NCI-H1105 treated with DMSO at 0.1 percent for 48 hours (cell line): ENCODE measurements around the gene C1orf216.
"Not testable (repeated sequence)": the region's sequence is repeated elsewhere in the genome, so short reads cannot be mapped to it uniquely, and the experiment has no call there.

Experiments
- DNase-seq: peaks from one replicate; lab custom pipeline; 2025; lab: John Stamatoyannopoulos, UW

Gene C1orf216

DNA sequence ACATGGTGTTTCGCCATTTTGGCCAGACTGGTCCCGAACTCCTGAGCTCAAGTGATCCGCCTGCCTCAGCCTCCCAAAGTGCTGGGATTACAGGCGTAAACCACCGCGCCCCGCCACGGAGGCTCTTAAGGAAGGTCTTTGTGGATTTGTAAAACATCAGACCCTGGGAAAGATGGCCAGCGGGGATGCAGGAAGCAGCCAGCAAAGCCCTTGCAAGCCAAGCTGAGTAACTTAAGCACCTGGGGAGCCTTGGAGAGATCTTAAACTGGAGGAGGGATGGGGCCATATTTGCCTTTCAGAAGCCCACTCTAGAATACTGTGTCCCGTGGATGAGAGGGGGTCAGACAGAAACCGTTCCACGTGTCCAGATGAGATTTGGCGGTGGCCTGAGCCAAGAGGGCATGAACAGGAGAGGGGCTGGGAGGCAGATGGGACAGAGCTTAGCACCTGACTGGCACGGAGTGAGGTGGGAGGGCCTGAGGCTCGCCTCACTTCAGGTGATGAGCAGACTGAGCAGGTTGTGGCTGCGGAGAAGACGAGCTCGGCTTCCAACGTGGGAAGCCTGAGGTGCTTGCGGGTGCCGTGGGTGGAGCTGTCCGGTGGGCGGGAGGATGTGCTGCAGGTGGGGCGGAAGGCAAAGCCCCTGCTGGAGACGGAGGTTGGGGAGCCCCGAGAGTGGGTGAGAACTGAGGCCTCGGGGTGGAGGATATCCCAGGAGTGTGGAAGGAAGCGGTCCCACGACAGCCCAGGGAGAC is 11.7 kb downstream of the C1orf216 start:
- DNase-seq: no peak

DNA sequence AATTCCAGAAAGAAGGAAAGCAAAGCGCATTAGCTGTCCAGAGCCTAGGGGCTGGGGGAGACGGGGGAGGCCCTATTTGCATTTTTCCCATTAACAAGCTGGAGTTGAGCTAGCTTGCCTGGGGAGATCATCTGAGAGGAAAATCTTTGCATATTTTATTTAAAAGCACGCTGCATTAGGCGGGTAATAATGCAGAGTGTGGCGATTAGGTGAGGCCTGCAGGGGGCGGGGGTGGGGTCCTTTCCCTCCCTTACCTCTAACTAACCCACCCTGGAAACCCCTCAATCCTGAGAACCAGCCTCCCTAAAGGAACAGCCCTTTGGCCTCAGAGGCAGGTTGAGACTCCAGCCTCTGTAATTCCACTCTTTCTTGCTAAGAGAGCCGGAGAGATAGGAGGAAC is 16.2 kb downstream of the C1orf216 start:
- DNase-seq: no peak

DNA sequence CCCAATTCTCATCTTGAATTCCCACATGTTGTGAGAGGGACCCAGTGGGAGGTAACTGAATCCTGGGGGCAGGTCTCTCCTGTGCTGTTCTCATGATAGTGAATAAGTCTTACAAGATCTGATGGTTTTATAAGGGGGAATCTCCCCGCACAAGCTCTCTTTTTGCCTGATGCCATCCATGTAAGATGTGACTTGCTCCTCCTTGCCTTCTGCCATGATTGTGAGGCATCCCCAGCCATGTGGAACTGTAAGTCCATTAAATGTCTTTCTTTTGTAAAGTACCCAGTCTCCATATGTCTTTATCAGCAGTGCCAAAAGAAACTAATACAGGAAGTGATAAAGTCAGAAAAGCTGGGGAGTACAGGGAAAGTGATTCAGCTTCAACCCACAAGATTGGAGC is 19.5 kb downstream of the C1orf216 start:
- not testable (repeated sequence) for DNase-seq

DNA sequence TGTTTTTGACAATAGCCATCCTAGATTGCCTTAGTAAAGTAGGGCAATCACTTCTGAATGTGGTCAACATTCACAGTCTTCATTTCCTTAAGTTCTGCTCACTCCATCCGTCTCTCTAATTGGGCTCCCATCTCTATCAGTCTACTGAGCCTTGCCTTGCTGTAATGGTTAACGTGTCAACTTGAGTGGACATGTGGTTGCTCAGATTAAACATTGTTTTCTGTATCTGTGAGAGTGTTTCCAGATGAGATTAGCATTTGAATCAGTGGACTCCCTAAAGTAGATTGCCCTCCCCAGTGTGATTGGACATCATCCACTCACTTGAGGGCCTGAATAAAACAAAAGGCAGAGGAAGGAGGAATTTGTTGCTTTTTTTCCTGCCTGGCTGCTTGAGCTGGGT is 26.4 kb downstream of the C1orf216 start:
- DNase-seq: no peak

DNA sequence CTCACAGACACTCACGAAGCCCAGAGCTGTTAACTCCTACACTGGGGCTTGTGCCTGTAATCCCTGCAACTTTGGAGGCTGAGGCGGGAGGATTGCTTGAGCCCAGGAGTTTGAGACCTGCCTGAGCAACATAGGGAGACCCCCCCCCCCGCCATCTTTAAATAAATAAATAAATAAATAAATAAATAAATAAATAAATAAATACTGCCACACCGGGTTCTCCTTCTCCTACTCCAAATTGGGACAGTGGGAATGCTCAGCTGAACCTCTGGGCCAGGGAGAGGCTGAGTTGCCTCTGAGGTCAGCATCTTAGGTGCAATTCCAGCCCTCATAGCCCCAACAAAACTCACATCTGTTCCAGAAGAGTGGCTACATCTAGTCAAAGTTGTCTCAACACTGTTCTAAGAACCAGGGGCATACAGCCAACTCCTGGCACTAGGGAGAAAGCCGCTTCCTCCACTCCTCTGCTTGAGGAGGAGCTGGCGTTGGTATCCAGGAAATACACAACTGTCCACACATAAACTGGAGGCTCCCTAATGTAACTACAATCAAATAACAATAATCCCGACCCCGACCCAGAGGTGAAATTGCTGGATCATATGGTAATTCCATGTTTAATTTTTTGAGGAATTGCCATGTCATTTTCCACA is 27.0 kb downstream of the C1orf216 start:
- DNase-seq: peak; percentile 7

DNA sequence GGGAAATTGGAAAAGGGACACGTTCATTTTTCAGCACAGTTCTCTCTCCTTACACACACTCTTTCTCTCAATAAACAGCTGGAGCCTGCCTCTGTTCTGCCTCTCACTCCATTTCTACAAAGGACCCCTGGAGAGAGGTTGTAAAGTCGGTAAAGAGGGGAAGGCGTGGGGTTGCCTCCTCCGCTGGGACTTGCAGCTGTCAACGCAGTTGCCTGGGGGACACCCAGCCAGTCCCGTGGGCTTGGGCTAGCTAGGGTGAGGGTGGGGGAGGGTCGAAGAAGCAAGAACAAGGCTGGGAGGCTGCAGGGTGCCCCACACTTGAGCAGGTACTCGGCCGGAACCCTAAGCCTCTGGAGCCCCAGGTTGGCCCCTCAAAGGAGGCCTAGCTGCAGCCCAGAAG is 27.6 kb downstream of the C1orf216 start:
- no peak for DNase-seq

DNA sequence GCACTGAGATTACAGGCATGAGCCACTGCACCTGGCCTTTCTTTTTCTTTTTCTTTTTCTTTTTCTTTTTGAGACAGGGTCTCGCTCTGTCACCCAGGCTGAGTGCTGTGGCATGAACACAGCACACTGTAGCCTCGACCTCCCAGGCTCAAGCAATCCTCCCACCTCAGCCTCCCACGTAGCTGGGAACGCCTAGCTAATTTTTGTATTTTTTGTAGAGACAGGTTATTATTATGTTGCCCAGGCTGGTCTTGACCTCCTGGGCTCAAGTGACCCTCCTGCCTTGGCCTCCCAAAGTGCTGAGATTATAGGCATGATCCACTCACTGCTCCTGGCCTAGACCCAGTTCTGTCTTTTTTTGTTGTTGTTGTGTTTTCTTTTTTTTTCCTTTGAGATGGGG is 28.6 kb downstream of the C1orf216 start:
- not testable (repeated sequence) for DNase-seq

DNA sequence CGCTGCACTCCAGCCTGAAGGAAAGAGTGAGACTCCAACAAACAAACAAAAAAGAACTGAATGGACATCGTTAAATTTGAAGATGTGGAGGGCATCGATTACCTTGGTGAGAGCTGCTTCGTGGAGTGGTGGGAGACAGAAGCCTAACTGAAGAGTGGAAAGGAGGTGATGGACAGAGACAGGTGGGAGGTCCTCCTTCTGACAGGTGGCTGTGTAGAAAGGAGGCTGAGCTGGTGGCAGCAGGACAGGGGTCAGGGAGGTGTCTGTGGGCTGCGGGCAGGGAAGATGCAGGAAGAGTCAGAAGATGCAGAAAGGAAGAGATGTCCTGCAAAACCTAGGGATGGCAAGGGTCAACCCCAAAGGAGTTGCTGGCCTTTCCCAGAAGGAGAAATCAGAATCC is 30.5 kb downstream of the C1orf216 start:
- DNase-seq: no peak

DNA sequence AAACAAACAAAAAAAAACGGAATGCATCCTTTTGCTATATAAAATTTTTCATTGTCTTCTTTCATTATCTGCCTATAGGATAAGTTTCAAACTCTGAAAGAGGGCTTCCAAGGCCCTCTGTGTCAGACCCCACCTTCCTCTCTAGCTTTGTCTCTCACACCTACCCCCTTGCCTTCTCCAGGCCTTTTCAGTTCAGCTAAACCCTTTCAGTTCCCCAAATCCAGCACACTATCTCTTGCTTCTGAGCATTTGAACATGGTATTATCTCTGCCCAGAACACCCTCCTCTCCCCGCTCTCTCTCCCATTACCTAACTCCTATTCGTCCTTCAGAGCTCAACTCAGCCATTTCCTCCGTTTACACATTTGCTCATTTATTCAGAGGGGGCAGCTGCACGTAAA is 35.7 kb downstream of the C1orf216 start:
- no peak for DNase-seq

DNA sequence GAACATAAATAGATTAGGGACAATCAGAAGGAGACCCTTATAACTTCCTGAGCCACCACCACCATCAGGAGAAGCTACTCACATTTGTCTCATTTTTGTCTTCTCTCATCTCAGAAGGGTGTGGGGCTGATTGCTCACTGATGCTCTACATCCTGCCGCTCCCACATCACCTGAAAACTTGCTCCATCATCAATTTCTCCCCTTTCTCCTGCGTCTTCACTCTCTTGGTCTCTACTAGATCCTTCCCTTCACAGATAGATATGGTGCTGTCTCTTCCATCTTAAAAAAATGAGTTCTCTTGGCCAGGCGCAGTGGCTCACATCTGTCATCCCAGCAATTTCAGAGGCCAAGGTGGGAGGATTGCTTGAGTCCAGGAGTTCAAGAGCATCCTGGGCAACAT is 38.4 kb downstream of the C1orf216 start:
- DNase-seq: no peak

DNA sequence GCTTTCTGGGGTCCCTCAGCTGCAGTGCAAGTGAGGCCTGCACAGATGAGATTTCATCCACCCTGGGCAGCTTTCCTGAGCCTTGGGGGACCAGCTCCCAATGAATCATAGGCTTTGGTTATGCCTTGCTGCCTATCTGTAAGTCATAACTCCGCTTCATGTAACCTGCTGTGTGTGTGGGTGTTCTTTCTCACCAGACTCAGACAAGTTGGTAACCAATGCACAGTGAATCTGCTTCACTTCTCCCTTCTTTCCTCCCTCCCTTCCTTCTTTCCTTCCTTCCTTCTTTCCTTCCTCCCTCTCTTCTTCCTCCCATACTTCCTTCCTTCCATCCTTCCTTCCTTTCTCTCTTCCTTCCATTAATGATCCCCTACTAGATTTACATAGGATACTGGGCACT is 42.9 kb downstream of the C1orf216 start:
- no peak for DNase-seq

DNA sequence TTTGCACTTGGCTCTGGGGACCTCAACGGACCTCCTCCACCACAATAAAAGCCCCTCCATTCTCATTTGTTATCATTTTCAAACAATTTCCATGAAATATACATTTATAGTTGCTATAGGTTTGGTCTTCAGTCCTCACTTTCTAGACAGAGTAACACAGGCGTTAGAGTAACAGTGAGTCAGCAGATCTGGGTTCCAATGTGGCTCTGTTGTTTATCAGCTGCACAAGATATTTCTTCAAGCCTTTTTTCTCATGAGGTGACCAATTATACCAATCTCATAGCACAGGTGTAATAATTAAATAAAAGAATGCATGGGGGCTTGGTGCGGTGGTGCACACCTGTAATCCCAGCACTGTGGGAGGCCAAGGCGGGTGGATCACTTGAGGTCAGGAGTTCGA is 44.6 kb downstream of the C1orf216 start:
- no peak for DNase-seq

DNA sequence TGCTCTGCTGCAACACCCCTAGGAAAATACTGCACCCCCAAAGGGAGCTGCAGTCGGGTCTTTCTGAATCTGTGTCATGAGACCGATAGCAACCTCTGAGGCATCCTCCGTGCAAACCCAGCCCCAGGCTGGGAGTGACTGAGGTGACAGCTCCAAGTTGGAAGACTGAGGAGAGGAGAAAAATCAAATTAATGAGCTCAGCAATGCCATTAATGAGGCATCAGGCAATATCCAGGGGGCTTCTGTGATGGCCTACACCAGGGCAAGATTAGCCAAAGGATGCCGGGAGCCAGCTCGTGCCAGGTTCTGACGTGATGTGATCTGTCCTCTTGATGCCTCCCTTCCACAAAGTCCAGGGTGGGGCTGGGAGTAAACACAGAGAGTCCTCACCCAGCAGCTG is 46.6 kb downstream of the C1orf216 start:
- no peak for DNase-seq

DNA sequence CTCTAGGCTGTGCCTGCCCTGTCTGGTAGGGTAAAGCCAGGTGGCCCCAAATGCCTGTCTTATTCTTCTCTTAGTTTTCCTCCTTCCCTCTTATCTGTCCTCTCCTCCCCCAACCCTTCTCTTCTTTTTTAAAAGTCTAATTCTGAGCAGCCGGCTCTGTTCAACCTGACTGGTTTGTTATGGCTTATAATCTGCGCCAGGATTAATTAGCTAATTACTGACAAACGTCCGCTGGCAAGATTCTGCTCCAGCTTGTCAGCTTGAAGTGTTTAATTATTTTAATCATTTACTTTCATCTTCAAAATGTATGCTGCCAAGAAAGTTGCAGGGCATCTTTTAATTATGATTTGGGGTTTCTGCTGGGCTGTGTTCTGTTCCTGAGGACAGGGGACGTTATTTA is 50.2 kb downstream of the C1orf216 start:
- DNase-seq: peak; percentile 77

DNA sequence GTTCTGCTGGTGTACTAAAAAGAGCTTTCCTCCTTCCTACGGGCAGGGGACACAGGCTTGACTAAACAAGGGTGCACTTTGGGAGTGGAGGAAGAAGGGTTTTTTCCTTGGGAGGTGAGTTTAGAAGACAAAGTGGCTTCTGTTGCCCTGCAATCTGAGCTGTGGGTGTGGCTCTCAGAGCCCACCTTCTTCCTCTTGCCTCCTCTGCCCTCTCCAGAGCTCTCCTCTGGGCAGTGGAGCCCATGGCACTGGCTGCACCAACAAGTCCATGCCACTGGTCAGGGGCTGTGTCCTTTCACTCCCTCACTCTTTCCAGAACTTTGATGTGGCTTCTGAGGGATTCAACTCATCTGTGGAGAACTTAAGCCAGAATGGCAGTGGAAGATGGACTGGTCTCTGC is 51.8 kb downstream of the C1orf216 start:
- no peak for DNase-seq

DNA sequence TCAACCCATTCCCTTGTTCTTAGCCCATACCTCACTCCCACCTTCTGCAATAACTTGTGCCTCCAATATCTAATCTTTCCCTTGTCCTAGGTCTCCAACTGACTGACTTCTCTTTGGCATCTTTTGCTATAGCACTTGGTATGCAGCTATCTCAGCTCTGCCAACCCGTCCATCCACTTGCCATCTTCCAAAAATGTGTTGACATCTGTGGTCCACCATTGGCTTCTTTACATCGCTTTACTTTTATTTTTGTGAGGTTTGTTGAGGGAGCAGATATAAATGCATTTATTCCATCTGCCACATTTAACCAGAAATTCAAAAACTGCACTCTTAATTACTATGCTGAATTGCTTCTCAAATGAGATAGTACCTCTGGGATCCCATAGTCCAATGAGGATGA is 52.5 kb downstream of the C1orf216 start:
- no peak for DNase-seq
